HG03469 (cell line): ENCODE measurements around the gene C12orf43.

Source experiments
- ATAC-seq: cut with Tn5 transposase; IDR thresholded peaks from one replicate; pipeline ENCODE4 v1.9.1; 2021; ENCODE audit warnings: mild to moderate bottlenecking, moderate library complexity, moderate number of reproducible peaks; ENCODE audit not compliant: unreplicated experiment

C12orf43 gene

GRCh38 chr12:121033625-121034349 lies 17.5 kb upstream of the C12orf43 start:
- ATAC-seq = no peak

- ATAC-seq = no peak
These were observed 14.4 kb upstream of the C12orf43 start for GRCh38 chr12:121030576-121031212.

- no peak for ATAC-seq
These were observed 10.2 kb upstream of the C12orf43 start for GRCh38 chr12:121026274-121027045.

- ATAC-seq = no peak
These were observed 9.3 kb upstream of the C12orf43 start for GRCh38 chr12:121025442-121026226.

- no peak for ATAC-seq
These were observed 7.5 kb upstream of the C12orf43 start for GRCh38 chr12:121023799-121024198.

GRCh38 chr12:121022713-121023112 lies 6.4 kb upstream of the C12orf43 start:
- no peak for ATAC-seq

GRCh38 chr12:121021754-121022153 lies 5.5 kb upstream of the C12orf43 start:
- no peak for ATAC-seq

GRCh38 chr12:121018860-121019617 lies 2.8 kb upstream of the C12orf43 start:
- ATAC-seq = no peak

- ATAC-seq = no peak
These were observed 1.7 kb upstream of the C12orf43 start for GRCh38 chr12:121017966-121018491.

- no peak for ATAC-seq
These were observed 2.6 kb downstream of the C12orf43 start for GRCh38 chr12:121013715-121014114.

- no peak for ATAC-seq
These were observed 4.5 kb downstream of the C12orf43 start for GRCh38 chr12:121011820-121012219.

GRCh38 chr12:121010860-121011259 lies 5.4 kb downstream of the C12orf43 start:
- ATAC-seq = no peak

GRCh38 chr12:121009741-121010140 lies 6.5 kb downstream of the C12orf43 start:
- ATAC-seq = no peak

- no peak for ATAC-seq
These were observed 7.8 kb downstream of the C12orf43 start for GRCh38 chr12:121008347-121009098.

- no peak for ATAC-seq
These were observed 10.9 kb downstream of the C12orf43 start for GRCh38 chr12:121005346-121005815.

- ATAC-seq = no peak
These were observed 12.0 kb downstream of the C12orf43 start for GRCh38 chr12:121004253-121004815.

GRCh38 chr12:121003650-121004049 lies 12.6 kb downstream of the C12orf43 start:
- ATAC-seq = no peak

GRCh38 chr12:121001841-121002483 lies 14.3 kb downstream of the C12orf43 start:
- ATAC-seq = no peak
